GM06990 (cell line): ENCODE data around the gene MGAT3.

Experiments used
- DNase-seq: peaks from one replicate; pipeline ENCODE4 v3.0.0-alpha.2; 2011; ENCODE audit not compliant: insufficient read length; ENCODE audit errors: extremely low read depth
- H3K27me3 ChIP-seq: replicated peaks from 2 replicates; pipeline ENCODE4 v1.6.0; 2011; ENCODE audit warnings: low read length; ENCODE audit not compliant: control insufficient read depth, insufficient read depth
- H3K36me3 ChIP-seq: 2 replicates; pipeline ENCODE4 v1.5.1; 2011; ENCODE audit warnings: low read length; ENCODE audit not compliant: control insufficient read depth, insufficient read depth
- H3K4me3 ChIP-seq: replicated peaks from 2 replicates; pipeline ENCODE4 v1.5.1; 2011; ENCODE audit warnings: low read depth, mild to moderate bottlenecking, control low read depth, low read length
- CTCF ChIP-seq: IDR thresholded peaks from 2 replicates; pipeline ENCODE4 v1.5.1; 2011; ENCODE audit warnings: low read length, control low read depth, mild to moderate bottlenecking, inconsistent platforms; ENCODE audit not compliant: insufficient read depth, poor library complexity, severe bottlenecking

The MGAT3 gene

GRCh38 chr22:39446239-39446721 is 10.5 kb upstream of the MGAT3 start:
- Histone ChIP-seq H3K36me3 (peaks cover 3% of the 10 kb centered on the region), H3K27me3 (no peaks in the 10 kb centered on the region), H3K4me3 (no peak overlapping the region)
- peak; percentile 27 for TF ChIP-seq CTCF
- DNase-seq: peak; percentile 81

- DNase-seq: no peak
- Histone ChIP-seq H3K27me3 (no peaks in the 10 kb centered on the region), H3K36me3 (peaks cover 3% of the 10 kb centered on the region), H3K4me3 (peak overlapping the region; percentile 63)
- TF ChIP-seq CTCF: no peak
Measured at GRCh38 chr22:39448205-39449054, 8.4 kb upstream of the MGAT3 start.

GRCh38 chr22:39449708-39450107 is 7.1 kb upstream of the MGAT3 start:
- no peak for TF ChIP-seq CTCF
- H3K4me3 ChIP-seq: no peak overlapping the region

DNA sequence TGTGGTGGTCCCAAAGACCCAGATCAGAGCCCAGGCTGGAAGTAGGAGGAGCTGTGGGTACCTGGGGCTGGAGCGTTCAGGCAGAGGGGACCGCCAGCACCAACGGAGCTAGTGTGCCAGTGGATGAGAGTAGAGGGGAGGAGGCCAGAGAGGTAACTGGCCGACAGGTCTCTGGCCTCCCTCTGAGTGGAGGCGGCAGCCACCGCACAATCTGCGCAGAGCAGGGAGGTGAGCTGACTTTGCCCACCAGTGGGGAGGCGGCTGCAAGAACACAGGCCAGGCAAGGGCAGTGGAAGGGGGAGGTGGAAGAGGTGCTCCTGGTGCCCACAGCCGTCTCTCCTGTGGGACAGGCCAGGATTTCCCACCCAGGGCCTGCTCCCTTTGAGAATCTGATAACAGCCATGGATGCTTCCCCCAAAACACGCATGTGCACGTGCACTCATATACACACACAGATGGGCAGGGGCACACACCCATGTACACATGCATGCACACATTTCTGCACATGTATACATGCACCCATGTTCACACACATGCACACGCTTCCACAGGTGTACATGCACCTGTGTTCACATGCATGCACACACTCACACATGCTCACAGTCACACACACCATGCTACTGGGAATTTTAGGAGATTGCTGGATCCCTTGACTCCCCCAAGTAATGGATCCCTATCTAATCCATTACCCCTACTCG is 6.4 kb upstream of the MGAT3 start:
- H3K4me3 ChIP-seq: no peak overlapping the region
- no peaks in the 10 kb centered on the region for H3K27me3 ChIP-seq
- peaks cover 3% of the 10 kb centered on the region for H3K36me3 ChIP-seq
- no peak for TF ChIP-seq CTCF
- DNase-seq: no peak

More at GRCh38 chr22:39449708-39450107, 7.1 kb upstream of the MGAT3 start:
- DNase-seq: no peak
- Histone ChIP-seq H3K27me3 (no peaks in the 10 kb centered on the region), H3K36me3 (peaks cover 3% of the 10 kb centered on the region)

GRCh38 chr22:39452740-39453040 is 4.1 kb upstream of the MGAT3 start:
- H3K36me3 ChIP-seq: peaks cover 5% of the 10 kb centered on the region
- TF ChIP-seq CTCF: no peak
- DNase-seq: no peak
- H3K4me3 ChIP-seq: no peak overlapping the region
- no peaks in the 10 kb centered on the region for H3K27me3 ChIP-seq
